ENCODE measurements around the gene MBOAT2. TPM values are rescaled to one million over a fixed set of nuclear protein-coding genes. Genes with fewer than 3 reads are reported as not detected.

Gene MBOAT2
- polyA plus RNA-seq, 1 donor from 2014 or later: 205 TPM

DNA sequence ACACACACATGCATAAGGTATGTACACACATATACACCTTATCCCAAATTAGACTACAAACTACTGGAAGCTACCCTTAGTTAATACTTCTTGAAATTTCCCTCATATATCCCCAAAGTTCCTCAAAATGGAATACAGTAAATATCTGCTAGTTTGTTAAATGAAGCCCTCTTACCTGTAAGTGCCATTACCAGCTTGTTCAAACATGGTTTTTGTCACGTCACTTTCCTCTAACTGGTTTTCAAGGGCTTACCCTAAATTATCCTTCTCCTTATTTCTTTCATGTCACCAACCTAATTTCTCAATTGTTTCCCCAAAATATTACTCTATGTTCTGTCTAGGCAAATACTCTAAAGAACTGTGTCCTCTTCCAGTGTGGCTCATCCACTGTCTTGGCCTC is 141.7 kb downstream of the MBOAT2 start:
- no peaks in the 10 kb centered on the region for H3K9me3 ChIP-seq (ENCODE audit: low read length)
- H3K36me3 ChIP-seq (ENCODE audit: insufficient read depth, low read length): no peaks in the 10 kb centered on the region
- TF ChIP-seq TAF1 (IDR thresholded peaks at IDR 0.05; ENCODE audit: low read depth) (no peak), RAD21 (conservative IDR thresholded peaks at IDR 0.05) (no peak), POLR2AphosphoS5 (IDR thresholded peaks at IDR 0.05) (no peak), MXI1 (conservative IDR thresholded peaks at IDR 0.05; ENCODE audit: poor library complexity, severe bottlenecking) (no peak), EP300 (conservative IDR thresholded peaks at IDR 0.05; ENCODE audit: poor library complexity, severe bottlenecking) (no peak), SMC3 (conservative IDR thresholded peaks at IDR 0.05; ENCODE audit: poor library complexity) (no peak), EZH2 (IDR thresholded peaks at IDR 0.05; ENCODE audit: borderline replicate concordance, insufficient read depth, low read length, poor library complexity, severe bottlenecking) (no peak)
- TF ChIP-seq, protein P1, sequence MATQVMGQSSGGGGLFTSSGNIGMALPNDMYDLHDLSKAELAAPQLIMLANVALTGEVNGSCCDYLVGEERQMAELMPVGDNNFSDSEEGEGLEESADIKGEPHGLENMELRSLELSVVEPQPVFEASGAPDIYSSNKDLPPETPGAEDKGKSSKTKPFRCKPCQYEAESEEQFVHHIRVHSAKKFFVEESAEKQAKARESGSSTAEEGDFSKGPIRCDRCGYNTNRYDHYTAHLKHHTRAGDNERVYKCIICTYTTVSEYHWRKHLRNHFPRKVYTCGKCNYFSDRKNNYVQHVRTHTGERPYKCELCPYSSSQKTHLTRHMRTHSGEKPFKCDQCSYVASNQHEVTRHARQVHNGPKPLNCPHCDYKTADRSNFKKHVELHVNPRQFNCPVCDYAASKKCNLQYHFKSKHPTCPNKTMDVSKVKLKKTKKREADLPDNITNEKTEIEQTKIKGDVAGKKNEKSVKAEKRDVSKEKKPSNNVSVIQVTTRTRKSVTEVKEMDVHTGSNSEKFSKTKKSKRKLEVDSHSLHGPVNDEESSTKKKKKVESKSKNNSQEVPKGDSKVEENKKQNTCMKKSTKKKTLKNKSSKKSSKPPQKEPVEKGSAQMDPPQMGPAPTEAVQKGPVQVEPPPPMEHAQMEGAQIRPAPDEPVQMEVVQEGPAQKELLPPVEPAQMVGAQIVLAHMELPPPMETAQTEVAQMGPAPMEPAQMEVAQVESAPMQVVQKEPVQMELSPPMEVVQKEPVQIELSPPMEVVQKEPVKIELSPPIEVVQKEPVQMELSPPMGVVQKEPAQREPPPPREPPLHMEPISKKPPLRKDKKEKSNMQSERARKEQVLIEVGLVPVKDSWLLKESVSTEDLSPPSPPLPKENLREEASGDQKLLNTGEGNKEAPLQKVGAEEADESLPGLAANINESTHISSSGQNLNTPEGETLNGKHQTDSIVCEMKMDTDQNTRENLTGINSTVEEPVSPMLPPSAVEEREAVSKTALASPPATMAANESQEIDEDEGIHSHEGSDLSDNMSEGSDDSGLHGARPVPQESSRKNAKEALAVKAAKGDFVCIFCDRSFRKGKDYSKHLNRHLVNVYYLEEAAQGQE (IDR thresholded peaks at IDR 0.05; ENCODE audit: borderline replicate concordance): no peak
- TF ChIP-seq, protein P2, sequence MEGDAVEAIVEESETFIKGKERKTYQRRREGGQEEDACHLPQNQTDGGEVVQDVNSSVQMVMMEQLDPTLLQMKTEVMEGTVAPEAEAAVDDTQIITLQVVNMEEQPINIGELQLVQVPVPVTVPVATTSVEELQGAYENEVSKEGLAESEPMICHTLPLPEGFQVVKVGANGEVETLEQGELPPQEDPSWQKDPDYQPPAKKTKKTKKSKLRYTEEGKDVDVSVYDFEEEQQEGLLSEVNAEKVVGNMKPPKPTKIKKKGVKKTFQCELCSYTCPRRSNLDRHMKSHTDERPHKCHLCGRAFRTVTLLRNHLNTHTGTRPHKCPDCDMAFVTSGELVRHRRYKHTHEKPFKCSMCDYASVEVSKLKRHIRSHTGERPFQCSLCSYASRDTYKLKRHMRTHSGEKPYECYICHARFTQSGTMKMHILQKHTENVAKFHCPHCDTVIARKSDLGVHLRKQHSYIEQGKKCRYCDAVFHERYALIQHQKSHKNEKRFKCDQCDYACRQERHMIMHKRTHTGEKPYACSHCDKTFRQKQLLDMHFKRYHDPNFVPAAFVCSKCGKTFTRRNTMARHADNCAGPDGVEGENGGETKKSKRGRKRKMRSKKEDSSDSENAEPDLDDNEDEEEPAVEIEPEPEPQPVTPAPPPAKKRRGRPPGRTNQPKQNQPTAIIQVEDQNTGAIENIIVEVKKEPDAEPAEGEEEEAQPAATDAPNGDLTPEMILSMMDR (IDR thresholded peaks at IDR 0.05; ENCODE audit: poor library complexity, severe bottlenecking): no peak
- H3K9ac ChIP-seq (ENCODE audit: low read length): no peak overlapping the region
- no peaks in the 10 kb centered on the region for H3K9me2 ChIP-seq (ENCODE audit: insufficient read depth, low read length)
- no peak overlapping the region for H3K27ac ChIP-seq (ENCODE audit: low read length)
- H3K4me3 ChIP-seq (ENCODE audit: low read length): no peak overlapping the region
- no peak overlapping the region for H2AFZ ChIP-seq (ENCODE audit: low read depth, low read length)
- H3K4me2 ChIP-seq (ENCODE audit: low read length): no peak overlapping the region
- no peaks in the 10 kb centered on the region for H3F3A ChIP-seq (ENCODE audit: insufficient read depth, low read length, poor library complexity, severe bottlenecking)
- no peaks in the 10 kb centered on the region for H4K20me1 ChIP-seq (ENCODE audit: insufficient read depth)
- H3K27me3 ChIP-seq (ENCODE audit: insufficient read depth, low read depth, low read length): no peaks in the 10 kb centered on the region
- no peaks in the 10 kb centered on the region for H3K79me2 ChIP-seq (replicated peaks; ENCODE audit: insufficient read depth, low read length)

DNA sequence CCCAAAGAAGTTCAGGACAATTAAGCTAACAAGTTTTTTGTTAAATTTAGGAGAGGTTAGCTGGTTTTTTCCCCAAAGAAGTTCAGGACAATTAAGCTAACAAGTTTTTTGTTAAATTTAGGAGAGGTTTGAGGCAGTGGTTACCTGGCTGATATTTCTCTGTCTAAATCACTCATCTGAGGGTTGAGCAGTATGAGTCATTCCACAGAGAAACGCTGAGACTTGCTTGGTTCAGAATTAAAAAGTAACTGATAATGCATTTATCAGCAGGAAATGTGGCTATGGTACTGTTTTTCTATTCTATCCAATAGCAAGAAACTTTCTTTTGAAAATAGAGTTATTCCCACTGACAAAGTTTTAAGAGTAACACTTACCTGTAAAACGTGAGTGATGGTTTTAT is 143.2 kb downstream of the MBOAT2 start:
- Histone ChIP-seq H3K9me2 (ENCODE audit: insufficient read depth, low read length) (no peaks in the 10 kb centered on the region), H3K36me3 (ENCODE audit: insufficient read depth, low read length) (no peaks in the 10 kb centered on the region), H4K20me1 (ENCODE audit: insufficient read depth) (no peaks in the 10 kb centered on the region), H3K79me2 (replicated peaks; ENCODE audit: insufficient read depth, low read length) (no peaks in the 10 kb centered on the region), H3K27me3 (ENCODE audit: insufficient read depth, low read depth, low read length) (no peaks in the 10 kb centered on the region), H3K9ac (ENCODE audit: low read length) (no peak overlapping the region), H3F3A (ENCODE audit: insufficient read depth, low read length, poor library complexity, severe bottlenecking) (no peaks in the 10 kb centered on the region), H3K9me3 (ENCODE audit: low read length) (no peaks in the 10 kb centered on the region), H2AFZ (ENCODE audit: low read depth, low read length) (no peak overlapping the region), H3K4me3 (ENCODE audit: low read length) (no peak overlapping the region), H3K27ac (ENCODE audit: low read length) (no peak overlapping the region), H3K4me2 (ENCODE audit: low read length) (no peak overlapping the region)
- TF ChIP-seq, protein P2 (IDR thresholded peaks at IDR 0.05; ENCODE audit: poor library complexity, severe bottlenecking): no peak
- TF ChIP-seq POLR2AphosphoS5 (IDR thresholded peaks at IDR 0.05) (no peak), RAD21 (conservative IDR thresholded peaks at IDR 0.05) (no peak), EP300 (conservative IDR thresholded peaks at IDR 0.05; ENCODE audit: poor library complexity, severe bottlenecking) (no peak), SMC3 (conservative IDR thresholded peaks at IDR 0.05; ENCODE audit: poor library complexity) (no peak), TAF1 (IDR thresholded peaks at IDR 0.05; ENCODE audit: low read depth) (no peak), EZH2 (IDR thresholded peaks at IDR 0.05; ENCODE audit: borderline replicate concordance, insufficient read depth, low read length, poor library complexity, severe bottlenecking) (no peak), MXI1 (conservative IDR thresholded peaks at IDR 0.05; ENCODE audit: poor library complexity, severe bottlenecking) (no peak)
- TF ChIP-seq, protein P1 (IDR thresholded peaks at IDR 0.05; ENCODE audit: borderline replicate concordance): no peak
